OCI-M2 (cell line): ENCODE data around the gene GALNS.
"Not testable (repeated sequence)": the region's sequence is repeated elsewhere in the genome, so short reads cannot be mapped to it uniquely, and the experiment has no call there.

Experiments used
- DNase-seq: peaks from one replicate; lab custom pipeline; 2025; ENCODE audit not compliant: unreplicated experiment; lab: John Stamatoyannopoulos, UW

GALNS gene

DNA sequence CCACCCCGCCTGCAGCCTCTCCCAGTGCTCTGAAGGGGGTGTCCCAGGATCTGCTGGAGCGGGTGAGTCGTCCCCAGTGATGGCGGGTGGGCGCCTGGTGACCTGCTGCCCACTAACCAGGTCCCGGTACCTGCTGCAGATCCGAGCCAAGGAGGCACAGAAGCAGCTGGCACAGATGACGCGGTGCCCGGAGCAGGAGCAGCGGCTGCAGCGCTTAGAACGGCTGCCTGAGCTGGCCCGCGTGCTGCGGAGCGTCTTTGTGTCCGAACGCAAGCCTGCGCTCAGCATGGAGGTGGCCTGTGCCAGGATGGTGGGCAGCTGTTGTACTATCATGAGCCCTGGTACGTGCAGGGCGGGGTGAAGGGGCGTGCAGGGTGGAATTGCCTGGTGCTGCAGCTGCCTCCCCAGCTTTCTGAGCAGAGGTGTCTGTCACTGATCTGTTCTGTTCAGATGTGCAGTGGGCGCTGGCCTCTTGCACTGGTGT, 49.6 kb downstream of the GALNS start:
- no peak for DNase-seq

DNA sequence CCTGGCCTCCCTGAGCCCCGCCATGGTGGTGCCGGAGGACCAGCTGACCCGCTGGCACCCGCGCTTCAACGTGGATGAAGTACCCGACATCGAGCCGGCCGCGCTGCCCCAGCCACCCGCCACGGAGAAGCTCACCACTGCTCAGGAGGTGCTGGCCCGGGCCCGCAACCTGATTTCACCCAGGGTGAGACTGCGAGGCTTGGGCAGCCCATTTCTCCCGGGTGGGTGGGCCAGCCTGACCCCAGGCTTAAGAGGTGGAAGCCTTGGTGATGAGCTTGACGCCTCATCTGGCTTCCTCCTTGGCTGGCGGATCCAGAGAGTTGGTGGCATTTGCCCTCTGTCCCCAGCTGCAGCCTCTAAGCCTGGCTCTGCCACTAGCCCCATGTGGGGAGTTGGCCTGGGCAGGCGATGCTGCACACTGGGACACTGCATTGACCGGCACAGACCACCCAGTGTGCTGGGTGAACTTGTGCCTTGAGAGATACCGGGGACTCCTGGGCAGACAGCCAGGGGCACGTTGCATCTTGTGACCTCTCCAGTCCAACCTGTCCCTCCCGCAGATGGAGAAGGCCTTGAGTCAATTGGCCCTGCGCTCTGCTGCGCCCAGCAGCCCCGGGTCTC, 50.1 kb downstream of the GALNS start:
- DNase-seq = no peak

DNA sequence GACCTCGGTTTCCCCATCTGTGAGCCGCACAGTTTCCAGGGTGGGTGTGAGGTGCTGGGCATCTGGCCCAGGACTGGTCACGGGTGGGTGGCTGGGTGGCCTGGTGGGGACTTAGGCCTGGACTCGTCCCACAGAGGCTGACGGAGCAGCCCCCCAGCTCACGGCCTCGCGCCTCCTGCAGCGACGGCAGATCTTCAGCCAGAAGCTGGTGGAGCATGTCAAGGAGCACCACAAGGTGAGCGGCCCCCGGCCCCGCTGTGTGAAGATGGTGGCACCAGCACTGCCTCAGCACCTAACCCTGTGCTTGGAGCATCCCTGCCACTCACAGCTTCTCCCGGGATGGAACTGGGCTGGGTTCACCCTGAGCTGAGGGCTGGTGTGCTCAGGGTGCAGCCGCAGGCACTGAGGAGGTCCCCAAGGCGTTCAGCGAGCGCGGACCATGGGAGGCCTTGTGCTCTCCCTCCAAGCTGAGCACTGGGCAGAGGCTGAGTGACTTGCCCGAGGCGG, 50.8 kb downstream of the GALNS start:
- DNase-seq = no peak

DNA sequence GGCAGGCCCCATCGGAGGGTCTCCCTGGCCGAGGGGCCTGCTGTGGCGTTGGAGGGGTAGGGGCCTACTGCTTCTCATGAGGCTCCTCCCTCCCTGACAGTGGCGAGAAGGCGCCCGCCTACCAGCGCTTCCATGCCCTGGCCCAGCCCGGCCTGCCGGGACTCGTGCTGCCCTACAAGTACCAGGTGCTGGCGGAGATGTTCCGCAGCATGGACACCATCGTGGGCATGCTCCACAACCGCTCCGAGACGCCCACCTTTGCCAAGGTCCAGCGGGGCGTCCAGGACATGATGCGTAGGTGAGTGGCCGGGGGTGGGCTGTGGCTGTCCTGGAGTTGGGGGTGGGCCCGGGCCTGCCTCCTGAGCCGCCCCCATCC, 51.4 kb downstream of the GALNS start:
- no peak for DNase-seq

DNA sequence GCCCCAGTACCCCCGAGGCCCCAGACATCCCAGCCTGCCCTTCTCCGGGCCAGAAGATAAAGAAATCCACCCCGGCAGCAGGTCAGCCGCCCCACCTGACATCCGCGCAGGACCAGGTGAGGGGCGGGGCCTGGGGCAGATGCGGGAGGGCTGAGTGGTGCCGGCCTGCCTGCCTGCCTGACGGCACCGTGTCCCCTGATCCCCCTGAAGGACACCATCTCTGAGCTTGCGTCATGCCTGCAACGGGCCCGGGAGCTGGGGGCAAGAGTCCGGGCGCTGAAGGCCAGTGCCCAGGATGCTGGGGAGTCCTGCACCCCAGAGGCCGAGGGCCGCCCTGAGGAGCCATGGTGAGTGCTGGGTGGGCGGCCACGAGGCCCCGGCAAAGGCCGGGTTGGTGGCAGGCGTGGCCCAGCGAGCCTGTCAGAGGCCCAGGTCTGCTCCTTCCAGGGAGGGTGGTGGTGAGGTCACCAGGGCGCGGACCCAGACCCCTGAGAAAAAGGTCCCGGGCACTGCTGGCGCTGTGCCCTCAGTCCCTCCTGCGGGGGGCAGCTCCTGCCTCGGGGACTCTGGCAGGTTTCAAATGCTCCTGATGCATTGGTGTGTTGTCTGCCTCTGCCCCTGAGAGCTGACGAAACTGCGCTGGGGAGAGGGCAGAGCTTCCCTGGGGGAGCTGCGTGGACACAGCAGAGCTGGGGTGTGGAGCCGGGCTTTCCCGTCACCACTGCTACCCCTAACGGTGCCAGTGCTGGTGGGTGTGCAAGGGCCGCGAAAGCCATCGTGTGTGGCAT, 52.0 kb downstream of the GALNS start:
- no peak for DNase-seq

DNA sequence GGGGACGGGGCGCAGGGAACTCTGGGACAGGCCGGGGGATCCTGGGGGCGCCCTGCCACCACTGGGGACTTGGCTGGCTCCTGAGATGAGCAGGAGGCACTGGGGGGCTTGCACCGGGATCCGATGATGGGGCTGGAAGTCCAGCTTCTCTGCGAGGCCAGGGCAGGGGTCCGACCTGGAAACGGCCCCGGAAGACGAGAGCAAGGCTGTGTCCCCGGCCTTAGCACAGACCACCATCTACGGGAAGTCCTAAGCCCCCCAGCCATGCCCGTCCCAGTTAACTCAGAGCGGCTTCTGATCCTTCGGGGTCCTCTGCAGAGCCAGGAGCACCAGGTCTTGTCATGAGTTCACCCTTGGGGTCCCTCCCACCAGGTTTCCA, 52.6 kb downstream of the GALNS start:
- no peak for DNase-seq

DNA sequence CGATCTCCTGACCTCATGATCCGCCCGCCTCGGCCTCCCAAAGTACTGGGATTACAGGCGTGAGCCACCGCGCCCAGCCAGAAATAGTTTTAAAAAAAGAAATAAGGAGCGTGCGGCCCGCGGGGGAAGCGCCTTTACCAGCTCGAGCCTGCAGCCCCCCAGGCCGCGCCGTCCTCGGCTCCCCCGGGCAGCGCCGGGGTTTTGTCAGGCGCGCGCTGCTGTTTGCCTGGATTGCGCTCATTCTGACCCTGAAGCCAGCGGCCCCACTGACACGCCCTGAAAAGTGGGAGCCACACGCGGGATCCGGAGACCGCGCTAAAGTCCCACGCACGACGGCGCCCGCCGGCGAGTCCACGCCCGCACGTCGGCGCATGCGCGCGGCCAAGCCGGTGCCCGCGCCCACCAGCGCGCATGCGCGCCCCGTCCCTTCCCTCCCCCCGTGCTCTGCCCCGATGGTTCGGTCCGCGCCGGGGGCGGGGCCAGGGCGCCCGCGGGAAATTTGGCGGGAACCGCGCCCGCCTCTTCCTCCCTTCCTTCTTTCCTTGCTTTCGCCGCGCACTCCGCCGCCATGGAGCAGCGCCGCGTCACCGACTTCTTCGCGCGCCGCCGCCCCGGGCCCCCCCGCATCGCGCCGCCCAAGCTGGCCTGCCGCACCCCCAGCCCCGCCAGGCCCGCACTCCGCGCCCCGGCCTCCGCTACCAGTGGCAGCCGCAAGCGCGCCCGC, 53.3 kb downstream of the GALNS start, which contains the start of gene CDT1:
Gene CDT1, plus strand, starts transcription at position 526 of the 724 bp plus-strand sequence. Its CDS starts 43 bp downstream, at position 569.
- DNase-seq = no peak

DNA sequence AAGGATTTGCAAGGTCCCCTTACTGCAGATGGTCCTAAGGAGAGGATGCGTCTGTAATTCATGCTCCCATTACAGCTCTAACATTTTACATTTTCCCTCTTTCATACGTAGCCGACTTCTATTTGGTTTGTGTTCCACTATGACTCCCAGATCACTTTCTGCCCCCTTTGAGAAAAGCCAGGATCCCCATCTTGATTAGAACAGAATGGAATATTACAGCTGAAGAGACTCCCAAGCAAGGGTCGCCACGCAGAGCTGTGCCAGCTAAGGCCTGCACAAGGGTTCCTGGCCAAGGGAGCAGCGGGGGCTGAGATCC, 56.5 kb downstream of the GALNS start:
- no peak for DNase-seq

DNA sequence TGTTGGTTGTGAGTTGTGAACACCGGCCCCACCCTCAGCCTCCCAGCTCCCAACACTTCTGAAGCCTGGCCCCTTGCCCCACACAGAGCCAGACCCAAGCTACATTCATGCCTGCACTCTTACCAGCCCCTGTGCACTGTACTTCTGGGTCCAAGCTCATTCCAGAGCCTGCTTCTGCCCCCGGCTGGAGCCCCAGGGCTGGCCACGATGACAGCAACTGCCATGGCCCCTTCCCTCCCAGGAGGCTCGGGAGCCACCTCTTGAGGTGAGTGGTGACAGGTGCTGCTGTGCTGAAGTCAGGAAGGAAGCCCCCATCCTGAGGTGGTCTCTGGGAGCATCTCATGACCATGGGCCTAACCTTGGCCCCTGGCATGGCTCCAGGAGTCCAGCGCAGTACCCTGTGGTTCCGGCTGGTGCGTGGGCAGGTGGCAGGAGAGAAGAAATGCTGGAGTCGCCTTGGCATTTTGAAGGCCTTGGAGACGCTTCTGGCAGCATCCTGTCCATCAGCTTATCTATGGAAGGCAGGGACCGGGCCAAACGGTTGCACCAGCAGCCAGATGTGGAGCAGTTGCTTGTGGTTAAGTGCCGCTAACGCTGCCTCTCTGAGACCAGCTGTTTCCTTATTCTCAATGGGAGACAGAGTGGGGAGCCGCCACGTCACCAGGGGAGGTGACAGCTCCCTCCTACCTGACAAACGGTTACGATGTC, 57.0 kb downstream of the GALNS start:
- peak; percentile 50 for DNase-seq

DNA sequence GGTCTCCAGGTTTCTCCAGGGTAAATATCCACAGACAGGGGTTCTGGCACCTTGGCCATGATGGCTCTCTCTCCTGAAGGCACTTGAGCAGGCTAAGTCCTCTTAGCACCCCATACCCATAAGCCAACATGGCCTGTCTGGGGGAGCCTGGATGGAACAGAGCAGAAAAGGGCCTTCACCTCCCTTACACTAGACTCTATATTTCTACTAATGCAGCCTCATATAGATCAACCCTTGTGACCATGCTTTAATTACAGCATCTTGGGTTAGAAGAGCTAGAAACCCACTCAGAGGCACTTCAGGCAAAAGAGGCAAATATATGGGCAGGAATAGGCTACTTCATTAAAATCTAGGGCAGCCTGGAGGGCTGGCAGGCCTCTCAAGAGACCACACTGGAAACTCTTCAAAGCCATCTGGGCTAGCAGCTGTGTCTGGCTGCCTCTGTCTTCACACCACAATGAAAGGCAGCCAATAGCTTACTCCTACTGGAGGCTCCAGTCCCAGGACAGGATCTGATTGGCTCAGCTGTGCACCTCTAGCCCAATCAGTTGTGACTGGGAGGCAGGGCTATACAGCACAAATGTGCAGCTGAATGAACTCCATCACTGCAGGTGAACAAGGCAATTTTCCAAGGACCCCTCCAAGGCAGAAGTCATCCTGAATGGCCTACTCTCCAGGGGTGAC, 57.8 kb downstream of the GALNS start:
- no peak for DNase-seq

DNA sequence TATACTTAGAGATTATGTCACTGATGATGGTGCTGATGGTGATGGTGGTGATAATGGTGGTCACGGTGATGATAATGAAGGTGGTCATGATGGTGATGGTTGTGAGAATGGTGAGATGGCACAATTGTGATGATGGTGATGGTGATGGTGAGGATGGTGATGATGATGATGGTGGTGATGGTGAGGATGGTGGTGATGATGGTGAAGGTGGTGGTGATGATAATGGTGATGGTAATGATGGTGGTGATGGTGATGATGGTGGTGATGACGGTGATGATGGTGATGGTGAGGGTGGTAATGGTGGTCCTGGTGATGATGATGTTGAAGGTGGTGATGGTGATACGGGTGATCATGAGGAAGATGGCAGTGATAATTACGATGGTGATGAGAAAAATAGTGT, 58.7 kb downstream of the GALNS start:
- no peak for DNase-seq

DNA sequence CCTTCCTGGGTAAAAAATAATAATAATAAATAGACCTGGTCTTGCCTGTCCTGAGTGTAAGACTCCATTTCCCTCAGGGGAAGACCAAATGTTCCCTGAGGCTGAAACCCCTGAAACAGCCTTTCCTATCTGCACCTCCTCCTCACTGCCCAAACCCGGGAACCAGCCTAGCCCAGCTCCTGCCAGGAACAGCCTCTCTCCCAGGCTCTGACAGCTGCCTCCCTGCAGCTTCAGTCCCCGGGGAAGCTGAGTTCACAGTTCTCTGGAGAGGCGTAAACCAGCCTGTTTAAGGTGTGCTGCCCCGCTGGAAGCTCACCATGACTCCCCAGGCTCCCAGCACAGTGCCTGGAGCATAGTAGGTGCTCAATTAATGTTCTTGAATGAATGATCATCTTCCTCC, 60.5 kb downstream of the GALNS start:
- no peak for DNase-seq

DNA sequence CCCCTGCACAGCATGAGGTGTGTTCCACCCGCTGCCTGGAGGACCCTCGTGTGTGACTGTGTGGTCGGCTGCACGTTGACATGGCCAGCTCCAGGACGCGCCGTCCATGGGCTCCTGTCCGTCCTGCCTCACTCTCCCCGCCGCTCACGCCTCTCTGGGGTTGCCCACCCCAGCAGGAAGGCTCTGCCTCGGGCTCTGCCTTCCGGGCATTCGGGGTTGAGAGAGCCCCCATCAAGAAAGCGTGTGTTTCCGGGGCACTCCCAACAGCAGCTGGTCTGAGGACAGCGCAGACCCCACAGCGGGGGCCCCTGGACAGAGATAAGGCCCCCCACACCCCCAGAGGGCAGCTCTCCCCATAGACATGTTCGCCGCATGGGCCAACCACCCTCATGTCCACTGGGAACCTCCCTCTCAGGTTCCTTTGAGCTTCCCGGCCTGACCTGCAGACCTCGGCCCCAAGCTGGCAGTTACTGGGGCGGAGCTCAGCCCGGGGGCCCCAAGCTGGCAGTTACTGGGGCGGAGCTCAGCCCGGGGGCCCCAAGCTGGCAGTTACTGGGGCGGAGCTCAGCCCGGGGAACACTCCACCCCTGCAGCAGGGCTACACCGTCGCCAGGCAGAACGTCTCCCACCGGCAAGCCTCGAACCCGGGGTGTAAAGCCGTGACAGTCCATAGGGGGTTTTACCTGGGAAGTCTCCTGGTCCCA, 63.3 kb downstream of the GALNS start:
- DNase-seq = no peak

DNA sequence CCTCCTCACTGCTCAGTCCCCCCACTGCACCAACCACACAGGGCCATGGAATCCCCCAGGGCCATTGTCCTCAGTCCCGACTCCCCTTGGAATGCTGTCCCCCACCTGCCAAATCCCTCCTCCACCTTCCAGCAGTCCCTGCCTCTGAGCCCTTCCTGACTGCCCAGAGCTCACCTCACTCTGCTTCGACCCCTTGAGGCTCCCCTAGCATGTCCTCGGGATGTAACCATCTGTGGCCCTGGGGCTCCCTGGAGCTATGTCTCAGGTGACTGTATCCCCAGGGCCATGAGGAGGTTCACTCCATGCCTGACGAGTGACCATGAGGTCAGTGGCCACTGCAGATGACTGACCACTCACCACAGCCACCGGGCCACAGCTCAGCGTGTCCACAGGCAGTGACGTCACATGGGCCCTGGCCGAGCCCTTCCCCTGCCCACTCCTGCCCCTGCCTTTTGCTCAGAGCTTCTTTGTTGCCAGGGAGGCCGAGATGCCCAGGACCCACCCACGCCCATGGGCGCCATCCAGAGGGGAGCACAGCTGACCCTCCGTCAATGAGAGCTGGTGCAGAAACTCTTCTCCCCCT, 64.0 kb downstream of the GALNS start:
- DNase-seq = no peak

DNA sequence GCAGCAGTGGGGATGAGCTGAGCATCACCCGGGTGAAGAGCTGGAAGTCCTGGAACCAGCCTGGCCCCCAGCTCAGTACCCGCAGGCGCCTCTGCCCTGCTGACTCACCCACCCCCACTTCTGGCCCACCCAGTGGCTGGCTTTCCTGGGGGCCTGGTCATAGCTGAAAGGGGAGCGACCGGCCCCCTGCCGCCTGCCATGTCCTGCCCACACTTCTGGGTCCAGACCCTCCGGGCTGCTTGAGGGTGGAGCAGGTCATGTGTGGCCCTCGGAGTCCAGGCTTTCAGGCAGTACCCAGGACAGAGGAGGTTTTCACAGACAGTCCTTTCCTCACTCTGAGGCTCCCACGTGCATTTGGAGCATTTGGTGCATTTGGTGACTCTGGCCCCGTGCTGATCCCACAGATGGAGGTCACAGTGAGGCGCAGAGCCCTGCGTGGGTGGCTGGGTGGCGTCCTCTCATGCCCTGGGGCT, 64.6 kb downstream of the GALNS start:
- no peak for DNase-seq

DNA sequence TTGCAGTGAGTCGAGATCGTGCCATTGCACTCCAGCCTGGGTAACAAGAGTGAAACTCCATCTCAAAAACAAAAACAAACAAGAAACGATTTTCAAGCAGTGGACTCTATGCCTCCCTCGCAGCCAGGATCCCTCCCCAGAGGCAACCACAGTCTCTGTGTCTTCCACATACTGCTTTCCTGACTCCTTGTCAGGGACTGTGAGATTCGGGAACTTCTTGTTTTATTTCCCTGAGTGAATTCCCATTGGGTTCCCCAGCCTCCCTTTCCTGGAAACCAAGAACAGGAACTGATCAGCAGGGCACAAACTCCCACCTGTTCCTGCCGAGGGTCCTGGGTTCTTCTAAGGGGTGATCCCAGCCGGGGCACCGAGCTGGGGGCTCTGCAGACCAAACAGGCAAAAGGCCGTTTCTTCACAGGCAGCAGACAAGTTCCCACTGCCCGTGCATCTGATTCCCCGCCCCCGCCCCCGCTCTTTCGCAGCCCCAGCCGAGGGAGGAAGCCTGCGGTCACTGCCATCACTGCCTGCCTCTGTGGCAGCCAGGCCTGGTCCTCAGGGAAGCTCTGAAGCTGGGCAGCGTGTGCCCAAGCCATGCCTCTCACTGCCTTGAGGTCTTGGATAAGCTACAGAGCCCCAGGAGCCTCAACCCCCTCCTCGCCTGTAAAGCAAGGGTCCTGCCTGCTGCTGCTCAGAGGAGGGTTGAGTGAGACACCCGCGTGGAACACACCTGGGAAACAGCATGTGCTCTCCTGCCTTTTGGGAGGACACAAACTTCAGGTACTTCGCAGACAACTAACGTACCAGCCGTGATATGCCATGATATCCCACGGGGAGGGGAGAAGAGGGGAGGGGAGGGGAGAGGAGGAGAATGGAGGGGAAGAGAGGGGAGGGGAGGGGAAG, 66.2 kb downstream of the GALNS start:
- DNase-seq = no peak

DNA sequence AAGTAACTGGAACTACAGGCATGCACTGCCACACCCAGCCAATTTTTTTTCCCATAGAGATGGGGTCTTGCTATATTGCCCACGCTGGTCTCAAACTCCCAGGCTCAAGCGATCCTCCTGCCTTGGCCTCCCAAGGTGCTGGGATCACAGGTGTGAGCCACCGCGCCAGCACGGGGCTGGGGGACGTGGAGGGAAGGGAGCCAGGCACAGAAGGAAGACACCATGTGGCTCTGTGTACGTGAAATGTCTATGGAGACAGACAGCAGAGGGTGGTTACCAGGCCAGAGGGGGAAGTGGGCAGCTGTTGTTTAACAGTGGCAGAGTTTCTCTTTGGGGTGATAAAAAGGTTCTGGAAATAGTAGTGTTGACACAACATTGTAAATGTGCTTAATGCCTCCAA, 67.2 kb downstream of the GALNS start:
- DNase-seq = no peak

DNA sequence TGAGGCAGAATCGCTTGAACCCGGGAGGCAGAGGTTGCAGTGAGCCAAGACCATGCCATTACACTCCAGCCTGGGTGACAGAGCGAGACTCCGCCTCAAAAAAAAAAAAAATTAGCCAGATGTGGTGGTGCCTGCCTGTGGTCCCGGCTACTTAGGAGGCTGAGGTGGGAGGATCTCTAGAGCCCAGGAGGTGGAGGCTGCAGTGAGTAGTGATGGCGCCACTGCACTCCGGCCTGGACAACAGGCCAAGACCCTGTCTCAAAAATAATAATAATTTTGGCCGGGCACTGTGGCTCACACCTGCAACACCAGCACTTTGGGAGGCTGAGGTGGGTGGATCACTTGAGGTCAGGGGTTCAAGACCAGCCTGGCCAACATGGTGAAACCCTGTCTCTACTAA, 68.0 kb downstream of the GALNS start:
- not testable (repeated sequence) for DNase-seq
